ENCODE data around the gene F7.

GRCh38 chr13:113142876-113143275 lies 37.3 kb downstream of the F7 start:
- TF ChIP-seq POLR2AphosphoS5 (IDR thresholded peaks at IDR 0.05; ENCODE audit: borderline replicate concordance, low read depth, low read length) (no peak), EZH2 (IDR thresholded peaks at IDR 0.05) (no peak), FOXP2 (optimal IDR thresholded peaks at IDR 0.05; ENCODE audit: control extremely low read depth, extremely low read length, insufficient read depth) (no peak)
